Esophagus muscularis mucosa (tissue), 4 donors: ENCODE results near the gene CASP1.
"Not testable (repeated sequence)": the region's sequence is repeated elsewhere in the genome, so short reads cannot be mapped to it uniquely, and the experiment has no call there.

ENCODE experiments used
- EP300 ChIP-seq: sonication (generic); formaldehyde crosslinking; IDR thresholded peaks from one replicate; pipeline ENCODE4 v1.6.1; 2017; ENCODE audit warnings: antibody characterized with exemption
- POLR2A ChIP-seq: fragments of 450-650 bp; IDR thresholded peaks from one replicate; pipeline ENCODE4 v1.6.1; 2017; ENCODE audit warnings: antibody characterized with exemption, moderate library complexity, mild to moderate bottlenecking, low read depth
- POLR2AphosphoS5 ChIP-seq, 2 donors: sonication (generic); formaldehyde crosslinking; IDR thresholded peaks; one replicate each; pipeline ENCODE4 v1.6.1; 2017; ENCODE audit warnings: antibody characterized with exemption in 2 of 2
- TF ChIP-seq, protein P1 (sequence below), 3 experiments: fragments of 200-600 bp in 2 of 3; fragments of 450-650 bp in 1 of 3; sonication (generic) in 2 of 3; IDR thresholded peaks; one replicate each; pipeline ENCODE4 v1.5.1; 2017 to 2019; ENCODE audit warnings: antibody characterized with exemption in 3 of 3, mild to moderate bottlenecking in 2 of 3, moderate library complexity in 1 of 3

- TF ChIP-seq, protein P1, sequence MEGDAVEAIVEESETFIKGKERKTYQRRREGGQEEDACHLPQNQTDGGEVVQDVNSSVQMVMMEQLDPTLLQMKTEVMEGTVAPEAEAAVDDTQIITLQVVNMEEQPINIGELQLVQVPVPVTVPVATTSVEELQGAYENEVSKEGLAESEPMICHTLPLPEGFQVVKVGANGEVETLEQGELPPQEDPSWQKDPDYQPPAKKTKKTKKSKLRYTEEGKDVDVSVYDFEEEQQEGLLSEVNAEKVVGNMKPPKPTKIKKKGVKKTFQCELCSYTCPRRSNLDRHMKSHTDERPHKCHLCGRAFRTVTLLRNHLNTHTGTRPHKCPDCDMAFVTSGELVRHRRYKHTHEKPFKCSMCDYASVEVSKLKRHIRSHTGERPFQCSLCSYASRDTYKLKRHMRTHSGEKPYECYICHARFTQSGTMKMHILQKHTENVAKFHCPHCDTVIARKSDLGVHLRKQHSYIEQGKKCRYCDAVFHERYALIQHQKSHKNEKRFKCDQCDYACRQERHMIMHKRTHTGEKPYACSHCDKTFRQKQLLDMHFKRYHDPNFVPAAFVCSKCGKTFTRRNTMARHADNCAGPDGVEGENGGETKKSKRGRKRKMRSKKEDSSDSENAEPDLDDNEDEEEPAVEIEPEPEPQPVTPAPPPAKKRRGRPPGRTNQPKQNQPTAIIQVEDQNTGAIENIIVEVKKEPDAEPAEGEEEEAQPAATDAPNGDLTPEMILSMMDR (IDR thresholded peaks at IDR 0.05), result not testable (repeated sequence)
- TF ChIP-seq POLR2A; POLR2AphosphoS5 (IDR thresholded peaks at IDR 0.05); EP300: not testable (repeated sequence)
Measured at GRCh38 chr11:105077141-105077790, 42.3 kb upstream of the CASP1 start.
